ENCODE measurements around the gene NARS2. TPM values are rescaled to one million over a fixed set of nuclear protein-coding genes. Genes with fewer than 3 reads are reported as not detected.

NARS2 gene
- total and polyA plus RNA-seq, 9 of the 15 experiments (the other 6 are each of a cell fraction or from before 2014, with no cell fraction given) = 26.8 to 48.0 (median 34.2) TPM

Small RNA genes within 50 kb of the gene (small RNA-seq; reads per million reads assigned to genes)
- not detected for gene RNU6-311P

Other genes starting within 250 kb of the NARS2 start
- 13.7 and 15.0 TPM in 2 replicates for gene GAB2, start 157.0 kb downstream of the NARS2 start, total RNA-seq (2014; rRNA removed)
- gene GAB2, start 157.0 kb downstream of the NARS2 start, total RNA-seq (2014; rRNA removed; fragmentation: Illumina TruSeq; extraction: Trizol) = 17.6 and 18.6 TPM in 2 replicates
- 18.1 and 18.7 TPM in 2 replicates for gene GAB2, start 157.0 kb downstream of the NARS2 start, total RNA-seq (2015; rRNA removed; fragmentation: Illumina TruSeq; extraction: Trizol)
- gene GAB2, start 157.0 kb downstream of the NARS2 start, total RNA-seq (2021) = 25.4 and 35.2 TPM in 2 replicates
- gene GAB2, start 157.0 kb downstream of the NARS2 start, polyA plus RNA-seq (2011; rRNA removed) = 11.9 and 15.5 TPM in 2 replicates
- gene GAB2, start 157.0 kb downstream of the NARS2 start, polyA plus RNA-seq (2014; fragmentation: Illumina TruSeq; extraction: Trizol) = 24.7 and 25.9 TPM in 2 replicates
- 1 to 10 TPM; 2.3 to 6.5 TPM for gene GAB2, start 157.0 kb downstream of the NARS2 start, polyA plus RNA-seq (2014; fragmentation: Nextera tagmentation; extraction: Ambion mirVana)
- 10.9 and 16.1 TPM in 2 replicates for gene GAB2, start 157.0 kb downstream of the NARS2 start, polyA plus RNA-seq (2014; rRNA removed)

All from K562 (cell line).